KMS-11 (cell line): ENCODE results near the gene MSMO1.
A peak's percentile ranks its signal among the peaks of the same experiment; 100 is the strongest.

Experiments used
- H2AFZ ChIP-seq: fragments of 200-600 bp; sonication (generic); 2 replicates; pipeline ENCODE4 v1.6.1; 2016; ENCODE audit warnings: antibody characterized with exemption, mixed run types, low read depth
- H3K27ac ChIP-seq: fragments of 200-600 bp; sonication (generic); 2 replicates; pipeline ENCODE4 v1.6.1; 2016; ENCODE audit warnings: mild to moderate bottlenecking, mixed run types
- H3K27me3 ChIP-seq: fragments of 200-600 bp; sonication (generic); 2 replicates; pipeline ENCODE4 v1.6.1; 2017; ENCODE audit warnings: mild to moderate bottlenecking, low read depth, mixed run types, moderate library complexity; ENCODE audit not compliant: insufficient read depth
- H3K36me3 ChIP-seq: fragments of 200-600 bp; sonication (generic); 2 replicates; pipeline ENCODE4 v1.6.1; 2017; ENCODE audit warnings: mild to moderate bottlenecking, mixed run types; ENCODE audit not compliant: insufficient read depth
- H3K4me1 ChIP-seq: fragments of 200-600 bp; sonication (generic); 2 replicates; pipeline ENCODE4 v1.6.1; 2016; ENCODE audit warnings: mild to moderate bottlenecking, low read depth, mixed run types; ENCODE audit not compliant: poor library complexity, severe bottlenecking
- H3K4me2 ChIP-seq: fragments of 200-600 bp; sonication (generic); 2 replicates; pipeline ENCODE4 v1.7.0; 2016; ENCODE audit warnings: mild to moderate bottlenecking, mixed run types
- H3K4me3 ChIP-seq: fragments of 200-600 bp; sonication (generic); IDR thresholded peaks from 2 replicates; pipeline ENCODE4 v1.6.1; 2017; ENCODE audit warnings: low read depth, low read length, mixed read lengths; ENCODE audit not compliant: insufficient read depth
- H3K79me2 ChIP-seq: fragments of 200-600 bp; sonication (generic); 2 replicates; pipeline ENCODE4 v1.6.1; 2016; ENCODE audit warnings: low read depth, mixed run types; ENCODE audit not compliant: insufficient read depth
- H3K9ac ChIP-seq: fragments of 200-600 bp; sonication (generic); 2 replicates; pipeline ENCODE4 v1.6.1; 2016; ENCODE audit warnings: mild to moderate bottlenecking, mixed run types
- H4K20me1 ChIP-seq: fragments of 200-600 bp; sonication (generic); 2 replicates; pipeline ENCODE4 v1.6.1; 2016; ENCODE audit warnings: mild to moderate bottlenecking, mixed run types; ENCODE audit not compliant: insufficient read depth
- CTCF ChIP-seq: fragments of 200-600 bp; sonication (generic); conservative IDR thresholded peaks from 2 replicates; pipeline ENCODE4 v1.6.1; 2017; ENCODE audit warnings: low read depth, mild to moderate bottlenecking, antibody characterized with exemption, low read length, moderate library complexity, mixed read lengths

Gene MSMO1

GRCh38 chr4:165294907-165295306, 32.6 kb upstream of the MSMO1 start:
- no peaks in the 10 kb centered on the region for H3K4me1 ChIP-seq
- H3K4me3 ChIP-seq, result no peak overlapping the region
- no peak overlapping the region for H3K27ac ChIP-seq

GRCh38 chr4:165297626-165298025, 29.8 kb upstream of the MSMO1 start:
- Histone ChIP-seq H3K36me3 (no peaks in the 10 kb centered on the region), H2AFZ (no peak overlapping the region), H3K9ac (no peak overlapping the region), H4K20me1 (no peaks in the 10 kb centered on the region), H3K4me1 (peaks cover 16% of the 10 kb centered on the region), H3K27me3 (no peaks in the 10 kb centered on the region), H3K4me2 (no peak overlapping the region), H3K79me2 (no peaks in the 10 kb centered on the region), H3K27ac (no peak overlapping the region), H3K4me3 (no peak overlapping the region)
- no peak for TF ChIP-seq CTCF

More at GRCh38 chr4:165294907-165295306, 32.6 kb upstream of the MSMO1 start:
- no peak overlapping the region for H3K9ac ChIP-seq
- H4K20me1 ChIP-seq, result no peaks in the 10 kb centered on the region
- no peaks in the 10 kb centered on the region for H3K36me3 ChIP-seq
- H2AFZ ChIP-seq, result no peak overlapping the region
- no peak for TF ChIP-seq CTCF
- H3K4me2 ChIP-seq, result no peak overlapping the region
- no peaks in the 10 kb centered on the region for H3K79me2 ChIP-seq
- H3K27me3 ChIP-seq, result no peaks in the 10 kb centered on the region

GRCh38 chr4:165299399-165300060, 27.9 kb upstream of the MSMO1 start:
- peaks cover 16% of the 10 kb centered on the region for H3K4me1 ChIP-seq
- no peak overlapping the region for H3K9ac ChIP-seq
- no peaks in the 10 kb centered on the region for H3K27me3 ChIP-seq
- H3K4me2 ChIP-seq, result no peak overlapping the region
- H4K20me1 ChIP-seq, result no peaks in the 10 kb centered on the region
- TF ChIP-seq CTCF, result no peak
- H3K27ac ChIP-seq, result no peak overlapping the region
- H2AFZ ChIP-seq, result no peak overlapping the region
- no peak overlapping the region for H3K4me3 ChIP-seq
- H3K36me3 ChIP-seq, result no peaks in the 10 kb centered on the region
- H3K79me2 ChIP-seq, result no peaks in the 10 kb centered on the region

- no peaks in the 10 kb centered on the region for H3K27me3 ChIP-seq
- H2AFZ ChIP-seq, result no peak overlapping the region
- TF ChIP-seq CTCF, result no peak
- no peaks in the 10 kb centered on the region for H4K20me1 ChIP-seq
- H3K4me2 ChIP-seq, result peak overlapping the region; percentile 47
- H3K9ac ChIP-seq, result no peak overlapping the region
- no peaks in the 10 kb centered on the region for H3K79me2 ChIP-seq
- no peak overlapping the region for H3K27ac ChIP-seq
- no peak overlapping the region for H3K4me3 ChIP-seq
- H3K36me3 ChIP-seq, result no peaks in the 10 kb centered on the region
- peaks cover 16% of the 10 kb centered on the region for H3K4me1 ChIP-seq
These were observed 25.6 kb upstream of the MSMO1 start for GRCh38 chr4:165301833-165302232.
